ENCODE data around the gene MGMT. TPM values are rescaled to one million over a fixed set of nuclear protein-coding genes. Genes with fewer than 3 reads are reported as not detected.

MGMT gene
- total and polyA plus RNA-seq, 9 donors: 13.2 to 28.5 (median 15.8) TPM

DNA sequence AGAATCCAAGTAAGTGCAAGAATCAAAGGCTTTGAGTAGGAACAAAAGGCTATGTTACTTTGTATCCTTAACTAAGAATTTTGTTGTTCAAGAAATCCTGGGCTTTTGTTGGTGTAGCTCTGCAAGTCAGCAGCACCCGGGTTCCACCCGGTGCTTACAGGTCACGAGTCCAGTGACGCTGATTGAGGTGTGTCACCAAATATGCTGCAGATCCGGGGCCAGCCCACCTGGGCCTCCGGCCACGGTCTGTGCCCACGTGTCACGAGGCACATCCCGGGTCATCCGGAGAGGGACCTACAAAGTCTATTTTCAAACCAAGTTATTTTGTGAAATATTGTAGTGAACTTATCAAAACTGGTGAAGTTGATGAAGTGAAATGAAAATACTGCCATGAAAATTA is 103.1 kb downstream of the MGMT start:
- no peaks in the 10 kb centered on the region for H3K4me1 ChIP-seq (ENCODE audit: control insufficient read depth, insufficient read depth, low read length)
- H3K4me3 ChIP-seq (ENCODE audit: low read length): no peak overlapping the region
- H3K27ac ChIP-seq (ENCODE audit: low read length): no peak overlapping the region
- H3K9me3 ChIP-seq (replicated peaks; ENCODE audit: control insufficient read depth, low read depth, low read length): no peaks in the 10 kb centered on the region
- DNase-seq: no peak
- peaks cover 3% of the 10 kb centered on the region for H3K36me3 ChIP-seq (ENCODE audit: control insufficient read depth, insufficient read depth, low read length)
- WGBS (ENCODE audit: insufficient coverage): 87% methylated on average over 9 of the region's 11 CpGs
- no peaks in the 10 kb centered on the region for H3K27me3 ChIP-seq (ENCODE audit: control insufficient read depth, insufficient read depth, low read length)

DNA sequence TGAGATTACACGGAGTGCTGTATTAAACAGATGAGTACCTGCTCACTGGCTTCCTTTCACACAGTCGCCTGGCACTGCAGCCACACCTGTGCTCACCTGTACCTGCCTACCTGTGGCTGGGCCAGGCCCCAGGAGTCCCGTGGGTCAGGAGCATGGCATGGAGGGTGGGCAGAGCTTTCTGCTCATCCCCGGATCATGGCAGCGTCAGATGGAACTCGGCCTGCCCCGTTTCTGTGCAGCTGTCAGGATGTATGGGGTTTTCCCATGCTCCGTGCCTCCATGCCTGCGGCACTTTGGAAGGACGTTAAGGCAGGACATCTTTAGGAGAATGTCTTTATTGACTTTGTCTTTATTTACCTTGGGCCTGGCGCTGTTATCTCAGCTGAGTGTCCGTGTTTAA is 112.2 kb downstream of the MGMT start:
- 93% methylated on average over 12 of the region's 12 CpGs for WGBS (ENCODE audit: insufficient coverage)
- Histone ChIP-seq H3K27ac (ENCODE audit: low read length) (no peak overlapping the region), H3K9me3 (replicated peaks; ENCODE audit: control insufficient read depth, low read depth, low read length) (no peaks in the 10 kb centered on the region), H3K4me3 (ENCODE audit: low read length) (no peak overlapping the region), H3K4me1 (ENCODE audit: control insufficient read depth, insufficient read depth, low read length) (no peaks in the 10 kb centered on the region), H3K36me3 (ENCODE audit: control insufficient read depth, insufficient read depth, low read length) (no peaks in the 10 kb centered on the region), H3K27me3 (ENCODE audit: control insufficient read depth, insufficient read depth, low read length) (no peaks in the 10 kb centered on the region)
- DNase-seq: no peak

DNA sequence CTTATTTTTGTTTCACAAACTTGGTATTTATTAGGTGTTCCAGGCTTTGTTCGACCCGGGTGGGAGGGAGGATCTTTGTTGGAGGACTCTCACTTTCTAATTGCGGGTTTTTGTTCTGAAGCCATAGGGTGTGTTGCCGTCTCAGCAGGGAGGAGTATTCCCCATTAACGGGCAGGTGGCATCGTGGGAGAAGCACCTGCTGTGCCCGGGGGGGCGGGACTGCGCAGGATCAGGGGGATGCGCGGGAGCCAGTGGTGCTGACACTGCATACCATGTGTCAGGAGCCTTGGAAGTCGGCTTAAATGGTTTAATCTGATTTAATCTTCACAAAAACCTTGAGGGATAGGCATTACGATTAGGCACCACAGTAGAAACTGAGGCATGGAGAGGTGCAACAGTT is 113.0 kb downstream of the MGMT start:
- Histone ChIP-seq H3K27me3 (ENCODE audit: control insufficient read depth, insufficient read depth, low read length) (no peaks in the 10 kb centered on the region), H3K4me3 (ENCODE audit: low read length) (no peak overlapping the region), H3K27ac (ENCODE audit: low read length) (no peak overlapping the region), H3K4me1 (ENCODE audit: control insufficient read depth, insufficient read depth, low read length) (no peaks in the 10 kb centered on the region), H3K9me3 (replicated peaks; ENCODE audit: control insufficient read depth, low read depth, low read length) (no peaks in the 10 kb centered on the region), H3K36me3 (ENCODE audit: control insufficient read depth, insufficient read depth, low read length) (no peaks in the 10 kb centered on the region)
- DNase-seq: no peak
- 91% methylated on average over 11 of the region's 13 CpGs for WGBS (ENCODE audit: insufficient coverage)

DNA sequence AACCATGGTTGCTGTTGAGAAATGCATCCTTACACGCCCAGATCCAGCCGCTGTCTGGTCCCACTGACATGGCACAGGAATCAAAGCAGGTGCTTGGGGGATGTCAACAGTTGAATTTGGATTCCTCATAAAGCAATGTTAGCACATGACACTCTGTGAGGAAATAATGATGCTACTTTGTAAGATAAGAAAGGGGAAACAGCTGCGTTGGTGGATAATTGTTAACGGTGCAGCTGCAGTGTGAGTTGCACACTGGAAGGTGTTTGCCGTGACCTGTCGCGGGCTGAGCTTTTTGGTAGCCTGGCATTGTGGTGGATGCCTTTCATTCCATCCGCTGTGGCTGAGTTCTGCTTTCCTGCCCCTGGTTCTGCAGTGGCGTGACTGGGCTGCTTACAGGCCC is 113.9 kb downstream of the MGMT start:
- Histone ChIP-seq H3K4me3 (ENCODE audit: low read length) (no peak overlapping the region), H3K27me3 (ENCODE audit: control insufficient read depth, insufficient read depth, low read length) (no peaks in the 10 kb centered on the region), H3K9me3 (replicated peaks; ENCODE audit: control insufficient read depth, low read depth, low read length) (peaks cover 2% of the 10 kb centered on the region), H3K27ac (ENCODE audit: low read length) (no peak overlapping the region), H3K4me1 (ENCODE audit: control insufficient read depth, insufficient read depth, low read length) (no peaks in the 10 kb centered on the region), H3K36me3 (ENCODE audit: control insufficient read depth, insufficient read depth, low read length) (no peaks in the 10 kb centered on the region)
- no peak for DNase-seq
- WGBS (ENCODE audit: insufficient coverage): 95% methylated on average over 6 of the region's 9 CpGs

DNA sequence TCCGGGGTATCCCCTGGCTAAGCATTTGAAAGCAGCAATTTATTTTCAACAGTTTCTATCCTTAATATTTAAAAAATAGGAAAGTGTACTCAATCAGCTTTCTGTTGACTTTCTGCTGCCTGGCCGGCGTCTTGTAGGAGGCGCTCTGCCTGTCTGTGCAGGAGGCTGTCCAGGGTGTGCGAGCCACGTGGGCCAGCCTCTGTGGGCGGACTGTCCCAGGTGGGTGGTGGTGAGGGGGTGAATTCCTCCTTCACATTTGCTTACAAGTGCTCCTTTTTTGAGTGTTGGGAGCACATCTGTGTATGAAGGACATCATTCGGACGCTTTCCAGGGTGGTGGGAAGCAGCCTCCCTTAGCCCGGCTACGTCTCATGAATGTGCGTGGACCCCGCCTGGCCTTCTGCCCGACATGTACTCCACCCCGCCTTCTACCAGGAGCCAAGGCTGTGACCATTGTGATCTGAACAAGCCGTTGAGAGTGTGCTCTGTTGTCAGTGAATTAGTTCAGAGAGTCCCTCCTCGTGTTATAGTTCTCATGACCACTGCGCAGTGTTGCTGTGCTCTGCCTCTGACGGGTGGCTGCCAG is 114.9 kb downstream of the MGMT start:
- WGBS (ENCODE audit: insufficient coverage): 77% methylated on average over 10 of the region's 19 CpGs
- Histone ChIP-seq H3K27me3 (ENCODE audit: control insufficient read depth, insufficient read depth, low read length) (no peaks in the 10 kb centered on the region), H3K36me3 (ENCODE audit: control insufficient read depth, insufficient read depth, low read length) (no peaks in the 10 kb centered on the region), H3K27ac (ENCODE audit: low read length) (no peak overlapping the region), H3K4me1 (ENCODE audit: control insufficient read depth, insufficient read depth, low read length) (no peaks in the 10 kb centered on the region), H3K9me3 (replicated peaks; ENCODE audit: control insufficient read depth, low read depth, low read length) (peaks cover 7% of the 10 kb centered on the region), H3K4me3 (ENCODE audit: low read length) (no peak overlapping the region)
- no peak for DNase-seq

DNA sequence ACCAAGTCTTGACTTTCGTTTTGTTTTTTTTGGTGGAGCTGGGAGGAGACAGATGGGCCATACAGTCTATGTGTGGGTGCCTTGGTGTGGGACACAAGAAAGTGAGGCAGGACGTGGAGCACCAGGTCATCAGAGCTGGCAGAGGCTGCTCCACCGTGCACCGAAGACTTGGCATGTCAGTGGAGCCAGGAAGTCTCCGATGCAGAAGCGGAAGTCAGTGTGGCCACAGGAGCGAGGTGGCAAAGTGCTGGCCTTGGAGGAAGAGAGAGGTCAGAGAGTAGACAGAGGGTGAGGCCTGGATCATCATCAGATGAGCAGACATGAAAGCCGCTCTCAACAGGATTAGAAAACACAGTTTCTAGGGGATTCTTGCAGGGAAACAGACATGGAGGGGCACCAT is 116.8 kb downstream of the MGMT start:
- Histone ChIP-seq H3K4me1 (ENCODE audit: control insufficient read depth, insufficient read depth, low read length) (no peaks in the 10 kb centered on the region), H3K27ac (ENCODE audit: low read length) (no peak overlapping the region), H3K27me3 (ENCODE audit: control insufficient read depth, insufficient read depth, low read length) (no peaks in the 10 kb centered on the region), H3K36me3 (ENCODE audit: control insufficient read depth, insufficient read depth, low read length) (no peaks in the 10 kb centered on the region), H3K4me3 (ENCODE audit: low read length) (no peak overlapping the region), H3K9me3 (replicated peaks; ENCODE audit: control insufficient read depth, low read depth, low read length) (peaks cover 18% of the 10 kb centered on the region)
- WGBS (ENCODE audit: insufficient coverage): 91% methylated on average over 8 of the region's 8 CpGs
- DNase-seq: no peak

DNA sequence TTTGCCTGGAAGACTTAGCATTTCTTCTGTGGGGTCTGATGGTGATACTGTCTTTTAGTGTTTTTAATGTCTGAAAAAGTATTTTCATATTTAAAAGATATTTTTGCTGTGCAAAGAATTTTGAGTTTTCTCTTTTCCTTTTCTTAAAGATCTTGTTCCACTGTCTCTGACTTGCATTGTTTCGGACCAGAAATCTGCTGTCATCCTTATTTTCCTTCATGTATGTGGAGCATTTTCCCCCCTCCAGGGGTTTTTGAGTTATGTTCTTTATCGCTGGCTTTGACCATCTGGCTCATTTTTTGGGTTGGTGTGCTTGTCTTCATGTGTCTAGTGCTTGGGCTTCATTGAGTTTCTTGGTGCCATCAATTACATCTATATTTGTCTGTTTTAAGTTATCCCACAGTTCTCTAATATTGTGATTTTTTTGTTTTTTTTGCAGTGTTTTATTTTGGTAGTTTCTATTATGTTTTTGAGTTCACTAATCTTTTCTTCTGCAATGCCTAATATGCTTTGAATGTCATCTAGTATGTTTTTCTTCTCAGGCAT is 119.9 kb downstream of the MGMT start:
- H3K9me3 ChIP-seq (replicated peaks; ENCODE audit: control insufficient read depth, low read depth, low read length): peaks cover 21% of the 10 kb centered on the region
- no peak overlapping the region for H3K27ac ChIP-seq (ENCODE audit: low read length)
- WGBS (ENCODE audit: insufficient coverage): no CpG with 5 or more reads among the region's 2 CpGs
- no peak overlapping the region for H3K4me3 ChIP-seq (ENCODE audit: low read length)
- H3K4me1 ChIP-seq (ENCODE audit: control insufficient read depth, insufficient read depth, low read length): no peaks in the 10 kb centered on the region
- H3K36me3 ChIP-seq (ENCODE audit: control insufficient read depth, insufficient read depth, low read length): peaks cover 2% of the 10 kb centered on the region
- no peak for DNase-seq
- H3K27me3 ChIP-seq (ENCODE audit: control insufficient read depth, insufficient read depth, low read length): no peaks in the 10 kb centered on the region

DNA sequence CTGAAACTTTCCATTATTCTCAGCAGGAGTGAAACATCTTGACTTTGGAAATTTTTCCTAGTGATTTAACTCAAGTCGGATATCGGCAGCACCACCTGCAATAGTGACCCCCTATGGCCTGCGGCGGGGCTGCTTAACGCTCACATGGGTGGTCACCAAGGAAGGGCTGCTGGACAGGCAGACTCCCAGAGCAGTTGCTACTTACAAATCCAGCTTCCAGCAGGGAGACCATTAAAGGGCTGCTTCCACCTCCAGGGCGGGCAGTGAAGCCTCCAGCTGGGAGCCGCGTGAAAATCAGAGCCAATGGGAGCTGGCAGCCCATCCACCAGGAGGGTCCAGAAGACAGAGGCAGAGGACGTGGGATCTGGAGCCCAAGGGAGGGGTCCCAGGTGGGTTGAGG is 122.5 kb downstream of the MGMT start:
- no peaks in the 10 kb centered on the region for H3K27me3 ChIP-seq (ENCODE audit: control insufficient read depth, insufficient read depth, low read length)
- H3K9me3 ChIP-seq (replicated peaks; ENCODE audit: control insufficient read depth, low read depth, low read length): peaks cover 28% of the 10 kb centered on the region
- DNase-seq: no peak
- no peak overlapping the region for H3K27ac ChIP-seq (ENCODE audit: low read length)
- no peak overlapping the region for H3K4me3 ChIP-seq (ENCODE audit: low read length)
- H3K4me1 ChIP-seq (ENCODE audit: control insufficient read depth, insufficient read depth, low read length): no peaks in the 10 kb centered on the region
- 92% methylated on average over 9 of the region's 9 CpGs for WGBS (ENCODE audit: insufficient coverage)
- H3K36me3 ChIP-seq (ENCODE audit: control insufficient read depth, insufficient read depth, low read length): peaks cover 5% of the 10 kb centered on the region

DNA sequence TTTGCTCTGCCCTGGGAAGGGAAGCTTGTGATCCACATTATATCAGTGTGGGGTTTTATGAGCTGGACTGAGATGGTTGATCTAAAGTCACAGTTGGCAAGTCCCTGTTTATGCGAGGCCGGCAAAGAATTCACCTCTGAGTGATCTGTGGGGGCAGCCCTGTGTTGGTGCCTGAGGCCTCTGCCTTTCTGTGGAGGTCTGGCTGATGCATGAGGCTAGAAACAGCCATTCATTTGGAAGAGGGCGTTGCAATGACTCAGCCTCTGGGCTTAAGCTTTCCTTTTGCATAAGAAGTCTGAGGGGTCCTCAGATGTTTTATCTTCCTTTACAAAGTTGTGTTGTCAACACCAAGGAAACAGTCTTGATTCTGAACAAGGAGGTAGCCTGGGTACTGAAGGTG is 126.9 kb downstream of the MGMT start:
- H3K27ac ChIP-seq (ENCODE audit: low read length): no peak overlapping the region
- H3K4me1 ChIP-seq (ENCODE audit: control insufficient read depth, insufficient read depth, low read length): no peaks in the 10 kb centered on the region
- no peak for DNase-seq
- no peaks in the 10 kb centered on the region for H3K27me3 ChIP-seq (ENCODE audit: control insufficient read depth, insufficient read depth, low read length)
- no peak overlapping the region for H3K4me3 ChIP-seq (ENCODE audit: low read length)
- H3K36me3 ChIP-seq (ENCODE audit: control insufficient read depth, insufficient read depth, low read length): peaks cover 9% of the 10 kb centered on the region
- WGBS (ENCODE audit: insufficient coverage): 92% methylated on average over 3 of the region's 3 CpGs
- peaks cover 15% of the 10 kb centered on the region for H3K9me3 ChIP-seq (replicated peaks; ENCODE audit: control insufficient read depth, low read depth, low read length)

DNA sequence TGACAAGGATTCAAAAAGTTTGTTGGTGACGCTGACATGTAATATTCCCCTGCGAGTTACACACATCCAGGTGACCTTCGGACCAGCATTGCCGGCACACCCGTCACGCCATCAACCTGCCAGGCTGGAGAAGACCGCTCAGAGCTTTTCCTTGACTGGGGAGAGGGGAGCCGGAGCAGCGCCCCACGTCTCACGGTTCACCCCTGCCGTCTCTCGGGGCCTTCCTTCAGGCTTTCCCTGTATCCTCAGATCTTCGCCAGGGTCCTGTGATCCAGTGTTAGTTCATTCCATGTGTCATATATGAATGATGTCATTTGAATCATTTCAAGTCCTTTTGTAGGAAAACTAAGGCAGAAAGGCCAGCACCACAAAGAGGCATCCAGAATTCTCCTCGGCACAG is 127.8 kb downstream of the MGMT start:
- Histone ChIP-seq H3K9me3 (replicated peaks; ENCODE audit: control insufficient read depth, low read depth, low read length) (peaks cover 13% of the 10 kb centered on the region), H3K36me3 (ENCODE audit: control insufficient read depth, insufficient read depth, low read length) (peaks cover 7% of the 10 kb centered on the region), H3K4me1 (ENCODE audit: control insufficient read depth, insufficient read depth, low read length) (no peaks in the 10 kb centered on the region), H3K4me3 (ENCODE audit: low read length) (no peak overlapping the region), H3K27me3 (ENCODE audit: control insufficient read depth, insufficient read depth, low read length) (no peaks in the 10 kb centered on the region), H3K27ac (ENCODE audit: low read length) (no peak overlapping the region)
- DNase-seq: no peak
- 100% methylated on average over 10 of the region's 15 CpGs for WGBS (ENCODE audit: insufficient coverage)

DNA sequence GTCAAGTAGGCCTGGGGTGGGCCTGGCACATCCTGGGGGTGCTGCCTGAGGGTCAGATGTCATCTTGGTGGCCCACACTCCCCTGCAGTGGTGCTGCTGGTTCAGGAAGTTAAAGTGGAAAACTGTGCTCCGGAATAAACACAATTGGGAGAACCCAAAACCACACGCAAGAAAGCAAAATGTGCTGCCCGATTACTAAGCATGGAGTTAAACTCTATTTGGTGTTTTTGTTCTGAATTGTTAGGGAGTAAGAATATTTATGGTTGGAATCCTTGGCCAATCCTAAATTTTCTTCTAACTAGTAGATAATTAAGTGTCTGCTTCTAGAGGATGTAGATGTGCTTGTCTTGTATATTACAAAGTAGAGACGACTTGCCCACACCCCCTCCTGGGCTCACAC is 131.4 kb downstream of the MGMT start:
- no peak for DNase-seq
- Histone ChIP-seq H3K4me1 (ENCODE audit: control insufficient read depth, insufficient read depth, low read length) (peaks cover 5% of the 10 kb centered on the region), H3K9me3 (replicated peaks; ENCODE audit: control insufficient read depth, low read depth, low read length) (peaks cover 13% of the 10 kb centered on the region), H3K4me3 (ENCODE audit: low read length) (no peak overlapping the region), H3K36me3 (ENCODE audit: control insufficient read depth, insufficient read depth, low read length) (peaks cover 7% of the 10 kb centered on the region), H3K27me3 (ENCODE audit: control insufficient read depth, insufficient read depth, low read length) (no peaks in the 10 kb centered on the region), H3K27ac (ENCODE audit: low read length) (no peak overlapping the region)
- WGBS (ENCODE audit: insufficient coverage): 95% methylated on average over 3 of the region's 4 CpGs

All from muscle of leg (tissue), 11 donors.